PC-9 (cell line): ENCODE results near the gene WDR93.

Experiments used
- EZH2 ChIP-seq: fragments of 200-600 bp; sonication (generic); IDR thresholded peaks from 2 replicates; pipeline ENCODE4 v1.8.0; 2017; ENCODE audit warnings: antibody characterized with exemption, low read depth
- TF ChIP-seq, protein P1 (sequence below): fragments of 200-600 bp; sonication (generic); conservative IDR thresholded peaks from 2 replicates; pipeline ENCODE4 v1.6.1; 2017; ENCODE audit warnings: mixed run types, antibody characterized with exemption, mild to moderate bottlenecking, moderate library complexity

GRCh38 chr15:89743011-89743410, 52.4 kb downstream of the WDR93 start:
- TF ChIP-seq, protein P1, sequence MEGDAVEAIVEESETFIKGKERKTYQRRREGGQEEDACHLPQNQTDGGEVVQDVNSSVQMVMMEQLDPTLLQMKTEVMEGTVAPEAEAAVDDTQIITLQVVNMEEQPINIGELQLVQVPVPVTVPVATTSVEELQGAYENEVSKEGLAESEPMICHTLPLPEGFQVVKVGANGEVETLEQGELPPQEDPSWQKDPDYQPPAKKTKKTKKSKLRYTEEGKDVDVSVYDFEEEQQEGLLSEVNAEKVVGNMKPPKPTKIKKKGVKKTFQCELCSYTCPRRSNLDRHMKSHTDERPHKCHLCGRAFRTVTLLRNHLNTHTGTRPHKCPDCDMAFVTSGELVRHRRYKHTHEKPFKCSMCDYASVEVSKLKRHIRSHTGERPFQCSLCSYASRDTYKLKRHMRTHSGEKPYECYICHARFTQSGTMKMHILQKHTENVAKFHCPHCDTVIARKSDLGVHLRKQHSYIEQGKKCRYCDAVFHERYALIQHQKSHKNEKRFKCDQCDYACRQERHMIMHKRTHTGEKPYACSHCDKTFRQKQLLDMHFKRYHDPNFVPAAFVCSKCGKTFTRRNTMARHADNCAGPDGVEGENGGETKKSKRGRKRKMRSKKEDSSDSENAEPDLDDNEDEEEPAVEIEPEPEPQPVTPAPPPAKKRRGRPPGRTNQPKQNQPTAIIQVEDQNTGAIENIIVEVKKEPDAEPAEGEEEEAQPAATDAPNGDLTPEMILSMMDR: no peak
- TF ChIP-seq EZH2: no peak
